Breast epithelium (tissue), 3 donors: ENCODE results near the gene CDCA4.

Source experiments
- POLR2A ChIP-seq: fragments of 450-650 bp; IDR thresholded peaks from one replicate; pipeline ENCODE4 v1.6.1; 2016; ENCODE audit warnings: antibody characterized with exemption, mild to moderate bottlenecking, moderate library complexity
- POLR2AphosphoS5 ChIP-seq, 3 donors: sonication (generic); formaldehyde crosslinking; IDR thresholded peaks; one replicate each; pipeline ENCODE4 v1.6.1; 2017; ENCODE audit warnings: antibody characterized with exemption in 3 of 3
- TF ChIP-seq, protein P1 (sequence below), 3 donors: fragments of 450-650 bp; IDR thresholded peaks; one replicate each; pipeline ENCODE4 v1.5.1; 2016 to 2017; ENCODE audit warnings: antibody characterized with exemption in 3 of 3, mild to moderate bottlenecking in 3 of 3, moderate library complexity in 3 of 3

DNA sequence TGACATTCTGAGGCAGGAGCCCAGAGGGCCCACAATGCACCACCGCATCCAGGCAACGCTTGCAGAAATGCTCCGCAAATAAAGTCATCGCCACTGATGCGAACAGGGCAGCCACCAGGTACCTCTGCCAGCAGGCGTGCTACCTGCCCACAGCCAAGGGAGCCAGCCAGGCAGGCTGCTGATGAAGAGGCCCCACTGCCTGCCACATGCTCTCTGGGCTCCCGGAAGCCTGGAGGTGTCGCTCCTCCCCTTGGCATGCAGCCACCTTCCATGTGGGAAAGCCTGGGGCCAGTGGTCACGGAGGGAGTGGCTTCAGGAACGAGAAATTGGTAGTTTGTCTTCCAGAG, 29.6 kb upstream of the CDCA4 start:
- TF ChIP-seq POLR2AphosphoS5 (IDR thresholded peaks at IDR 0.05) (no peak), POLR2A (no peak)
- TF ChIP-seq, protein P1, sequence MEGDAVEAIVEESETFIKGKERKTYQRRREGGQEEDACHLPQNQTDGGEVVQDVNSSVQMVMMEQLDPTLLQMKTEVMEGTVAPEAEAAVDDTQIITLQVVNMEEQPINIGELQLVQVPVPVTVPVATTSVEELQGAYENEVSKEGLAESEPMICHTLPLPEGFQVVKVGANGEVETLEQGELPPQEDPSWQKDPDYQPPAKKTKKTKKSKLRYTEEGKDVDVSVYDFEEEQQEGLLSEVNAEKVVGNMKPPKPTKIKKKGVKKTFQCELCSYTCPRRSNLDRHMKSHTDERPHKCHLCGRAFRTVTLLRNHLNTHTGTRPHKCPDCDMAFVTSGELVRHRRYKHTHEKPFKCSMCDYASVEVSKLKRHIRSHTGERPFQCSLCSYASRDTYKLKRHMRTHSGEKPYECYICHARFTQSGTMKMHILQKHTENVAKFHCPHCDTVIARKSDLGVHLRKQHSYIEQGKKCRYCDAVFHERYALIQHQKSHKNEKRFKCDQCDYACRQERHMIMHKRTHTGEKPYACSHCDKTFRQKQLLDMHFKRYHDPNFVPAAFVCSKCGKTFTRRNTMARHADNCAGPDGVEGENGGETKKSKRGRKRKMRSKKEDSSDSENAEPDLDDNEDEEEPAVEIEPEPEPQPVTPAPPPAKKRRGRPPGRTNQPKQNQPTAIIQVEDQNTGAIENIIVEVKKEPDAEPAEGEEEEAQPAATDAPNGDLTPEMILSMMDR (IDR thresholded peaks at IDR 0.05) = no peak
